ENCODE data around the gene RARG. TPM values are rescaled to one million over a fixed set of nuclear protein-coding genes. Genes with fewer than 3 reads are reported as not detected.

RARG gene
- total RNA-seq, 1 experiment from 2014 or later = 62.0 TPM

DNA sequence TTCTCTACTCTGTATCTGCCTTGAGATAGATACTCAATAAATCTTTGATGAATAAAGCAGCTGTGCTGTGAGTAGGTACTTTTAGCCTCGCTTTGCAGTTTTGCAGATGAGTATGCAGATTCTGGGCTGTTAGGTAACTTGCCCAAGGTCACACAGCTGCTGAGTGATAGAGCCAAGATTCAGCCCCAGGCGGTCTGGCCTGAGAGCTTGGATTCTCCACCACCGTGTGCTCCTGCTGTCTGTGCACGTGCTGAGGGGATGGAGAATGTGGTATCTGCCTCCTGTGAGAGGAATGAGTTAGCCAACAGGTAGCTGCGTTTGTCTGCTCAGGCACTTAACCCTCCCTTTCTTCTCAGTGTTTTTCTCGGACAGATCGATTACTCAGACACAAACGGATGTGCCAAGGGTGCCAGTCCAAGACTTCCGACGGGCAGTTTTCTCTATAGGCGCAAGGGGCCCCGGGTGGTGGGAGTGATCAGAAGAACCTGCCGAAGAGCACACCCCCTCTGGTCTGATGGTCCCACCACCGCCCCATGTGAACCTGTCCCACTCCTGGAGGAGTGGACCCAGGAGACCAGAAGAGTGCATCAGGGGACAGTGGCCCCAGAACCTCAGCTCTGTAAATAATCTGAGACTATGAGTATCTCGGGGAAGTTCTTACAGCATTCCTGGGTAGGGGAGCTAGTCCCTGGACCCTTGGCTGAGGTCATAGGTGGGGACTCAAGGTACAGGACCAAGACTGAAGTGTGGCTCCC, 44.7 kb downstream of the RARG start:
- H2AFZ ChIP-seq (ENCODE audit: low read length) = no peak overlapping the region
- POLR2A ChIA-PET (ENCODE audit: unreplicated experiment) = no interaction called here
- no peak overlapping the region for H3K9ac ChIP-seq (ENCODE audit: low read length)
- peaks cover 52% of the 10 kb centered on the region for H3K36me3 ChIP-seq (ENCODE audit: low read depth, low read length)
- ATAC-seq (no peak), DNase-seq (no peak)
- H3F3A ChIP-seq (ENCODE audit: low read length, unreplicated experiment) = no peaks in the 10 kb centered on the region
- peaks cover 16% of the 10 kb centered on the region for H3K79me2 ChIP-seq (ENCODE audit: low read length)
- H3K4me2 ChIP-seq (ENCODE audit: low read length) = no peak overlapping the region
- H4K20me1 ChIP-seq (ENCODE audit: low read length) = no peaks in the 10 kb centered on the region
- no peaks in the 10 kb centered on the region for H3K27me3 ChIP-seq (ENCODE audit: low read length)
- intact Hi-C loops (cut with micrococcal nuclease) = no loop called here
- no peak for TF ChIP-seq EZH2phosphoT487 (IDR thresholded peaks at IDR 0.05; ENCODE audit: borderline replicate concordance, low read length)
- no peak for TF ChIP-seq EZH2 (IDR thresholded peaks at IDR 0.05; ENCODE audit: low read length, unreplicated experiment)
- TF ChIP-seq, protein P1, sequence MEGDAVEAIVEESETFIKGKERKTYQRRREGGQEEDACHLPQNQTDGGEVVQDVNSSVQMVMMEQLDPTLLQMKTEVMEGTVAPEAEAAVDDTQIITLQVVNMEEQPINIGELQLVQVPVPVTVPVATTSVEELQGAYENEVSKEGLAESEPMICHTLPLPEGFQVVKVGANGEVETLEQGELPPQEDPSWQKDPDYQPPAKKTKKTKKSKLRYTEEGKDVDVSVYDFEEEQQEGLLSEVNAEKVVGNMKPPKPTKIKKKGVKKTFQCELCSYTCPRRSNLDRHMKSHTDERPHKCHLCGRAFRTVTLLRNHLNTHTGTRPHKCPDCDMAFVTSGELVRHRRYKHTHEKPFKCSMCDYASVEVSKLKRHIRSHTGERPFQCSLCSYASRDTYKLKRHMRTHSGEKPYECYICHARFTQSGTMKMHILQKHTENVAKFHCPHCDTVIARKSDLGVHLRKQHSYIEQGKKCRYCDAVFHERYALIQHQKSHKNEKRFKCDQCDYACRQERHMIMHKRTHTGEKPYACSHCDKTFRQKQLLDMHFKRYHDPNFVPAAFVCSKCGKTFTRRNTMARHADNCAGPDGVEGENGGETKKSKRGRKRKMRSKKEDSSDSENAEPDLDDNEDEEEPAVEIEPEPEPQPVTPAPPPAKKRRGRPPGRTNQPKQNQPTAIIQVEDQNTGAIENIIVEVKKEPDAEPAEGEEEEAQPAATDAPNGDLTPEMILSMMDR (conservative IDR thresholded peaks at IDR 0.05; ENCODE audit: low read depth, low read length) = no peak
- CTCF ChIA-PET = no interaction called here
- no TSS peak for BruUV-seq (replicated peaks)
- H3K4me3 ChIP-seq (ENCODE audit: low read length) = no peak overlapping the region
- no peaks in the 10 kb centered on the region for H3K9me2 ChIP-seq (replicated peaks; ENCODE audit: low read length)
- no peak overlapping the region for H3K27ac ChIP-seq (ENCODE audit: low read length)
- peaks cover 10% of the 10 kb centered on the region for H3K4me1 ChIP-seq (ENCODE audit: insufficient read depth, low read length)
- H3K9me3 ChIP-seq (ENCODE audit: low read length) = no peaks in the 10 kb centered on the region

DNA sequence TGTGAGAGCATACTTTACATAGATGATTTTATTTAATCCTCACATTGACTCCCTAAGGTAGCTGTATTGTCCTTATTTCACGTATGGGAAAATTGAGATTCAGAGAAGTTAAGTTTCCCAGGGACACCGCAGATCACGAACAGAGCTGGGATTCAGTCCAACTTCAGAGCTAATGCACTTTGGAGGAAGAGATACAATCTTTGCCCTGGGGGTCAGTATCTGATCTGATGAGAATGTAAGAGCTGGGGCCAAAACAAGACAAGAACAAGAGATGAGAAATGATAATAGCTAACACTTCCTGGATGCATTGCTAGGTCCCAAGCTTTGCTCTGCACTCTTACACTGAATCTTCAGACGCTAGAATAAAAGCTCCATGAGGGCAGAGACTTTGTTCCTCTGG, 45.3 kb downstream of the RARG start:
- ChIA-PET CTCF (no interaction called here), POLR2A (ENCODE audit: unreplicated experiment) (no interaction called here)
- Histone ChIP-seq H3K9me3 (ENCODE audit: low read length) (no peaks in the 10 kb centered on the region), H3K9ac (ENCODE audit: low read length) (no peak overlapping the region), H3K4me1 (ENCODE audit: insufficient read depth, low read length) (peaks cover 16% of the 10 kb centered on the region), H3K79me2 (ENCODE audit: low read length) (peaks cover 22% of the 10 kb centered on the region), H3K9me2 (replicated peaks; ENCODE audit: low read length) (no peaks in the 10 kb centered on the region), H4K20me1 (ENCODE audit: low read length) (no peaks in the 10 kb centered on the region), H3K4me3 (ENCODE audit: low read length) (no peak overlapping the region), H3F3A (ENCODE audit: low read length, unreplicated experiment) (no peaks in the 10 kb centered on the region), H3K27ac (ENCODE audit: low read length) (no peak overlapping the region), H3K36me3 (ENCODE audit: low read depth, low read length) (peaks cover 57% of the 10 kb centered on the region), H3K27me3 (ENCODE audit: low read length) (no peaks in the 10 kb centered on the region), H2AFZ (ENCODE audit: low read length) (no peak overlapping the region), H3K4me2 (ENCODE audit: low read length) (no peak overlapping the region)
- intact Hi-C loops (cut with micrococcal nuclease) = no loop called here
- ATAC-seq (no peak), DNase-seq (no peak)
- BruUV-seq (replicated peaks) = no TSS peak
- no peak for TF ChIP-seq EZH2phosphoT487 (IDR thresholded peaks at IDR 0.05; ENCODE audit: borderline replicate concordance, low read length)
- TF ChIP-seq, protein P1 (conservative IDR thresholded peaks at IDR 0.05; ENCODE audit: low read depth, low read length) = no peak

DNA sequence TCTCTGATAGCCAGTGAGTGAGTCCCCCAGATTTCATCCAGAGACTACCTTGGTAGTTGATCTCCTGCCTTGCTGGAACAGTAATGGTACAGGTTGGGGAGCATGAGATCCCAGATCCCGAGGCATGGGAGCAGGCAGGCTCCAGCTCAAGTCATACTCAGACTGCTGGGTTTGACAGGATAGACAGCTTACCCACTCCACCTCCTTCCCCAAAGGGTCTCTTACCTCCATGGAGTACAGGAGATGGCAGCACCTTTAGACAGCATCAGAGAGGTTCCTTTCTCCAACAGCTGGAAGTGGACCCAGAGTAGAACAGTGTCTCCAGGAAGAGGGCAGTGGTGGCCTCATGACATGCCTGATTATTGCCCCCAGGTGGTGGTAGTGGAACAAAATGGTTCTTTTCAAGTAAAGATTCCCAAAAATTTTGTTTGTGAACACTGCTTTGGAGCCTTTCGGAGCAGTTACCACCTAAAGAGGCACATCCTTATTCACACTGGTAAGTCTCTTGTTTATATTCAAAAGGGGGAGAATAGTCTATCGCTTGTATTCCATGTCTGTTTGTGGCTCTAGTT, 46.3 kb downstream of the RARG start:
- Histone ChIP-seq H3K9ac (ENCODE audit: low read length) (no peak overlapping the region), H3K4me3 (ENCODE audit: low read length) (no peak overlapping the region), H3K9me3 (ENCODE audit: low read length) (no peaks in the 10 kb centered on the region), H3K79me2 (ENCODE audit: low read length) (peaks cover 30% of the 10 kb centered on the region), H3K27me3 (ENCODE audit: low read length) (no peaks in the 10 kb centered on the region), H3F3A (ENCODE audit: low read length, unreplicated experiment) (peaks cover 5% of the 10 kb centered on the region), H3K9me2 (replicated peaks; ENCODE audit: low read length) (no peaks in the 10 kb centered on the region), H3K36me3 (ENCODE audit: low read depth, low read length) (peaks cover 53% of the 10 kb centered on the region), H3K4me2 (ENCODE audit: low read length) (no peak overlapping the region), H4K20me1 (ENCODE audit: low read length) (no peaks in the 10 kb centered on the region), H3K4me1 (ENCODE audit: insufficient read depth, low read length) (peaks cover 21% of the 10 kb centered on the region), H2AFZ (ENCODE audit: low read length) (no peak overlapping the region), H3K27ac (ENCODE audit: low read length) (no peak overlapping the region)
- no peak for TF ChIP-seq EZH2 (IDR thresholded peaks at IDR 0.05; ENCODE audit: low read length, unreplicated experiment)
- TF ChIP-seq, protein P1 (conservative IDR thresholded peaks at IDR 0.05; ENCODE audit: low read depth, low read length) = peak; percentile 44; the same call in 1 of the 2 replicates
- ChIA-PET POLR2A (ENCODE audit: unreplicated experiment) (no interaction called here), CTCF (no interaction called here)
- ATAC-seq (no peak), DNase-seq (no peak)
- intact Hi-C loops (cut with micrococcal nuclease) = no loop called here
- BruUV-seq (replicated peaks) = no TSS peak

All from PC-3 (cell line).